Neural cell (in vitro differentiated cells): ENCODE measurements around the gene TSPO2.

Experiments used
- EZH2 ChIP-seq: fragments of 200-600, 300-800 bp; shearing (Covaris generic), sonication (generic); IDR thresholded peaks from 2 replicates; pipeline ENCODE4 v1.6.1; 2014; ENCODE audit warnings: antibody characterized with exemption, low read length, borderline replicate concordance, mild to moderate bottlenecking; ENCODE audit not compliant: insufficient read depth, poor library complexity, severe bottlenecking
- POLR2AphosphoS5 ChIP-seq: IDR thresholded peaks from 2 replicates; pipeline ENCODE4 v1.6.1; 2012
- TF ChIP-seq, protein P1 (sequence below): fragments of 450-650 bp; IDR thresholded peaks from 2 replicates; pipeline ENCODE4 v1.5.1; 2014; ENCODE audit warnings: antibody characterized with exemption, mild to moderate bottlenecking, moderate library complexity; ENCODE audit not compliant: poor library complexity, severe bottlenecking

GRCh38 chr6:41049955-41050354 lies 7.7 kb downstream of the TSPO2 start:
- TF ChIP-seq EZH2 (no peak), POLR2AphosphoS5 (no peak)
- TF ChIP-seq, protein P1, sequence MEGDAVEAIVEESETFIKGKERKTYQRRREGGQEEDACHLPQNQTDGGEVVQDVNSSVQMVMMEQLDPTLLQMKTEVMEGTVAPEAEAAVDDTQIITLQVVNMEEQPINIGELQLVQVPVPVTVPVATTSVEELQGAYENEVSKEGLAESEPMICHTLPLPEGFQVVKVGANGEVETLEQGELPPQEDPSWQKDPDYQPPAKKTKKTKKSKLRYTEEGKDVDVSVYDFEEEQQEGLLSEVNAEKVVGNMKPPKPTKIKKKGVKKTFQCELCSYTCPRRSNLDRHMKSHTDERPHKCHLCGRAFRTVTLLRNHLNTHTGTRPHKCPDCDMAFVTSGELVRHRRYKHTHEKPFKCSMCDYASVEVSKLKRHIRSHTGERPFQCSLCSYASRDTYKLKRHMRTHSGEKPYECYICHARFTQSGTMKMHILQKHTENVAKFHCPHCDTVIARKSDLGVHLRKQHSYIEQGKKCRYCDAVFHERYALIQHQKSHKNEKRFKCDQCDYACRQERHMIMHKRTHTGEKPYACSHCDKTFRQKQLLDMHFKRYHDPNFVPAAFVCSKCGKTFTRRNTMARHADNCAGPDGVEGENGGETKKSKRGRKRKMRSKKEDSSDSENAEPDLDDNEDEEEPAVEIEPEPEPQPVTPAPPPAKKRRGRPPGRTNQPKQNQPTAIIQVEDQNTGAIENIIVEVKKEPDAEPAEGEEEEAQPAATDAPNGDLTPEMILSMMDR, result no peak
